Loucy (cell line): ENCODE results near the gene MYOF.

Source experiments
- H2AFZ ChIP-seq: fragments of 200-600 bp; sonication (generic); 2 replicates; pipeline ENCODE4 v1.6.0; 2016; ENCODE audit warnings: antibody characterized with exemption, mild to moderate bottlenecking, low read length, moderate library complexity
- H3F3A ChIP-seq: fragments of 200-600 bp; 2 replicates; pipeline ENCODE4 v1.6.0; 2016; ENCODE audit warnings: antibody characterized with exemption, low read depth, mild to moderate bottlenecking
- H3K27me3 ChIP-seq: fragments of 200-600 bp; sonication (generic); 2 replicates; pipeline ENCODE4 v1.6.1; 2014; ENCODE audit warnings: low read length, mild to moderate bottlenecking; ENCODE audit not compliant: insufficient read depth, poor library complexity, severe bottlenecking
- H3K36me3 ChIP-seq: fragments of 200-600 bp; sonication (generic); 2 replicates; pipeline ENCODE4 v1.6.1; 2016; ENCODE audit warnings: low read length; ENCODE audit not compliant: insufficient read depth
- H3K4me1 ChIP-seq: fragments of 200-600 bp; sonication (generic); 2 replicates; pipeline ENCODE4 v1.5.1; 2014; ENCODE audit warnings: low read length, mild to moderate bottlenecking; ENCODE audit not compliant: insufficient read depth, poor library complexity, severe bottlenecking
- H3K4me2 ChIP-seq: fragments of 200-600 bp; sonication (generic); 2 replicates; pipeline ENCODE4 v1.6.0; 2014; ENCODE audit warnings: antibody characterized with exemption, low read length, low read depth, mild to moderate bottlenecking; ENCODE audit not compliant: poor library complexity, severe bottlenecking
- H3K4me3 ChIP-seq: fragments of 200-600 bp; sonication (generic); 2 replicates; pipeline ENCODE4 v1.5.1; 2014; ENCODE audit warnings: low read length, mild to moderate bottlenecking, mixed read lengths; ENCODE audit not compliant: poor library complexity, severe bottlenecking
- H3K79me2 ChIP-seq: fragments of 200-600 bp; sonication (generic); 2 replicates; pipeline ENCODE4 v1.6.1; 2014; ENCODE audit warnings: low read length; ENCODE audit not compliant: insufficient read depth
- H3K9ac ChIP-seq: fragments of 200-600 bp; sonication (generic); 2 replicates; pipeline ENCODE4 v1.6.0; 2014; ENCODE audit warnings: mild to moderate bottlenecking, low read depth, low read length, moderate library complexity; ENCODE audit not compliant: poor library complexity, severe bottlenecking
- H3K9me2 ChIP-seq: fragments of 200-600 bp; sonication (generic); replicated peaks from 2 replicates; pipeline ENCODE4 v1.6.1; 2016; ENCODE audit warnings: low read depth, low read length, mixed read lengths
- H3K9me3 ChIP-seq: fragments of 200-600 bp; sonication (generic); 2 replicates; pipeline ENCODE4 v1.6.1; 2014; ENCODE audit warnings: mild to moderate bottlenecking, antibody characterized with exemption, low read length, low read depth; ENCODE audit not compliant: insufficient read depth
- H4K20me1 ChIP-seq: fragments of 200-600 bp; sonication (generic); 2 replicates; pipeline ENCODE4 v1.6.0; 2014; ENCODE audit warnings: antibody characterized with exemption, low read length, mild to moderate bottlenecking; ENCODE audit not compliant: insufficient read depth, poor library complexity, severe bottlenecking
- CTCF ChIP-seq: fragments of 200-600 bp; sonication (generic); conservative IDR thresholded peaks from 2 replicates; pipeline ENCODE4 v1.5.1; 2014; ENCODE audit warnings: mild to moderate bottlenecking, antibody characterized with exemption, low read length
- EZH2phosphoT487 ChIP-seq: fragments of 200-600 bp; IDR thresholded peaks from 2 replicates; pipeline ENCODE4 v1.6.1; 2018; ENCODE audit warnings: antibody characterized with exemption, mild to moderate bottlenecking, moderate library complexity, borderline replicate concordance

MYOF gene

DNA sequence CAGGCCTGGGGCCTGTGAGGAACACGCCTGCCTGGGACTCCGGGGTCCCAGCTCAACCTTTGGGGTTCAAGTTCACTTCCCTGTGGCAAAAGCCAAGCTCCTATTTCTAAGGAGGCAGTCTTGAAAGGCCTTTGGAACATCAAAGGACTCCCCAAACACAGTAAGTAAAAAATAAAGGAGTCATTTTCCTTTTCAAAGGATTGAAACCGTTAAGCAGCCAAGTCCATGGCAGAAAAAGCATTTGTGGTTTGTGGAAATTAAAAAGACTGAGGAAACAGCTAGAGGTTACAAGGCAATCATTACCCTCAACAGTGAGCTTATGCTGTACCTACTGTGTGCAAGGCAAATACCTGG is 200.8 kb downstream of the MYOF start:
- peaks cover 4% of the 10 kb centered on the region for H3K4me1 ChIP-seq
- H3K4me3 ChIP-seq, result no peak overlapping the region
- H3K9me3 ChIP-seq, result no peaks in the 10 kb centered on the region
- no peak for TF ChIP-seq EZH2phosphoT487
- TF ChIP-seq CTCF, result no peak
- H3K4me2 ChIP-seq, result no peak overlapping the region
- no peaks in the 10 kb centered on the region for H3F3A ChIP-seq
- no peaks in the 10 kb centered on the region for H4K20me1 ChIP-seq
- H3K36me3 ChIP-seq, result no peaks in the 10 kb centered on the region
- no peak overlapping the region for H3K9ac ChIP-seq
- H3K79me2 ChIP-seq, result no peaks in the 10 kb centered on the region
- no peaks in the 10 kb centered on the region for H3K27me3 ChIP-seq
- H2AFZ ChIP-seq, result no peak overlapping the region
- no peaks in the 10 kb centered on the region for H3K9me2 ChIP-seq

DNA sequence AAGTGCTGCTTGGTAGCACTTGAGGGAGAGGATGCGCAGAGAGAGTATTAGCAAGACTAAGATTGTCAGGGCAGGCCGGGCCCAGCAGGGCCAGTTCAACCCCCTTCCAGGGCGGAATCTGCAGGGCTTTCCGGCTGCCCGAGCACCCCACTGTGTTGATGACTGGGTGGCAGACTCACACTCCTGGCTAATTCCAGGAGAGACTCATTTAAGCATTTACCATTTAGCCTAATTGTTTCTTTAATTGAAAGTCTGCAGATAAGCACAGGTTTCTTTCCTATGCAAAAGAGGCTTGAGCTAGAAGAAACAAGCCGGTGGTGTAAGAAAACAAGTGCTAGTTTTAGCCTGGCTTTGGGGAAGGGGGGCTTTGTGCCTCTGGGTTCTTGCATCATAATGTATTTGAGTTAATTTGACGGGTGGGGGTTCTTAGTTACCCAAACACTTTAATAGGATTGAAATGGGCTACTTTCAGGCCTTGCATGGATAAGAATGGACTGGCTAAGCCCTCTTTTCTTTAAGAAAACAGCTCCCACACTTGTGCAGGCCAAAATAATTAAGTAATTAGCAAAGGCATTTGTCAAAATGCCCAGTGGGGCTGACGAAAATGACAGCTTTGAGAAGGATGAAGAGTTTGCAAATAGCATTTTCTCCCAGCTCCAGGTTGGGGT is 201.3 kb downstream of the MYOF start:
- Histone ChIP-seq H3K9me3 (no peaks in the 10 kb centered on the region), H3K27me3 (no peaks in the 10 kb centered on the region), H3F3A (no peaks in the 10 kb centered on the region), H3K4me2 (no peak overlapping the region), H3K9me2 (no peaks in the 10 kb centered on the region), H3K79me2 (no peaks in the 10 kb centered on the region), H3K4me1 (peaks cover 4% of the 10 kb centered on the region), H4K20me1 (no peaks in the 10 kb centered on the region), H3K4me3 (no peak overlapping the region), H2AFZ (0 out of 2 replicates have a peak overlapping the region, but pooled peaks have one; percentile 49), H3K36me3 (no peaks in the 10 kb centered on the region), H3K9ac (no peak overlapping the region)
- TF ChIP-seq CTCF, result no peak
- TF ChIP-seq EZH2phosphoT487, result no peak

DNA sequence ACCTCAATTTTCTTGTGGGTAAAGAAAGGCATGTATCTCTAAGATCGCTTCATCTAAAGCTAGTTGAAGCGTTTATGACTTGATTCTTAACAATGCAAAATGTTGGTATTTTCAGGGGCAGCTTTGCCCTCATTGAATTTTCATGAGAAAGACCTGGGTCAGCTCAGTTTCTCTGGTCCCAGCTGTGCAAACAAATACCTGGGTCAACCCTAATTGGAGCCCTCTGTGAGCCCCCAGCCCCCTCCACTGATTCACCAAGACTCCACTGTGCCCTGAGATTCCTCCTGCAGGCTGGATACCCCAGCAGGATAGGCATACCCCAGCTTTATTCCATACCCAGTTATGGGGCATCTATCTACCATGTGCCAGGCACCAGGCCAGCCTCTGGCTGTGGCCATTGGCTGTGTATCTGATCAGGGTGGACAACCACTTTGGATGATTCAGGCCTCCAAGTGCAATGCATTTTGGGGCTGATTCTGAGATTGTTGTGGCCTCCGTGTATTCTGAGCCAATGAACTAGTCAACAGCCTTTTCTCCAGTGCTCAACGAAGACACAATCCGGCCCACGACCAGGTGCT is 201.9 kb downstream of the MYOF start:
- Histone ChIP-seq H3K4me2 (no peak overlapping the region), H3K4me1 (peaks cover 9% of the 10 kb centered on the region), H3K9ac (no peak overlapping the region)

More for the DNA sequence above, 201.9 kb downstream of the MYOF start:
- Histone ChIP-seq H4K20me1 (no peaks in the 10 kb centered on the region), H3K79me2 (no peaks in the 10 kb centered on the region), H3K36me3 (no peaks in the 10 kb centered on the region), H2AFZ (0 out of 2 replicates have a peak overlapping the region, but pooled peaks have one; percentile 49), H3K9me3 (no peaks in the 10 kb centered on the region), H3F3A (no peaks in the 10 kb centered on the region), H3K27me3 (no peaks in the 10 kb centered on the region), H3K9me2 (no peaks in the 10 kb centered on the region), H3K4me3 (no peak overlapping the region)
- TF ChIP-seq CTCF, result no peak
- TF ChIP-seq EZH2phosphoT487, result no peak
